ENCODE measurements around the gene KCTD1.

KCTD1 gene

DNA sequence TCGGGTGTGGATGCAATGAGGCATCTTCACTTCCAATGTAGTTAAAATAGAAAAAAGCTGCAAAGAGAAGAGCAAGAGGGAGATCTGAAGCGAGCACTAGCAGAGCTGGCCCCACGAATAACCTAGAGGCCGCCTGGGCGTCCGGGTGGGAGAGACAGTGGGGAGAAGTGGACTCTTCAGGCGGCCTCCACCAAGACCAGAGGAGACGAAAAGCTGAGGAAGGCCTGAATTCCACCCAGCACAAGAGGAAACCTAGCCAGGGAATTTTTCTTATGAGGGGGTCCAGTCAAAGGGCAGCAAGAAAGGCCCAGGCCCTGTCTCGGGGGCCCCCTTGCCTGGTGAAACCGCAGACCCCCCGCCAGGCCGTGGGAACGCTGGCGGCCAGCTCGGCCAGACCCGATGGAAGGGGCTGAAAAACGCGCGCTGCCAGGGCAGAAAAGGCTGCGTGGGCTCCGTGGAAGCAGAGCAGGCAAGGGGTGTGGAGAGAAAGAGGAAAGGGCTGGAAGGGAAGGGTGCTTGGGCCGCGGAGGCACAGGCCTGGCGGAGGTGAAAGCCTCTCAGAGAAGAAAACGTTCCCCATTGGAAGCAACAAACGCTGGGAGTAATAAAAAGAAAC, 69.2 kb downstream of the KCTD1 start:
- no peak overlapping the region for H3K27ac ChIP-seq
- TF ChIP-seq, protein P1, sequence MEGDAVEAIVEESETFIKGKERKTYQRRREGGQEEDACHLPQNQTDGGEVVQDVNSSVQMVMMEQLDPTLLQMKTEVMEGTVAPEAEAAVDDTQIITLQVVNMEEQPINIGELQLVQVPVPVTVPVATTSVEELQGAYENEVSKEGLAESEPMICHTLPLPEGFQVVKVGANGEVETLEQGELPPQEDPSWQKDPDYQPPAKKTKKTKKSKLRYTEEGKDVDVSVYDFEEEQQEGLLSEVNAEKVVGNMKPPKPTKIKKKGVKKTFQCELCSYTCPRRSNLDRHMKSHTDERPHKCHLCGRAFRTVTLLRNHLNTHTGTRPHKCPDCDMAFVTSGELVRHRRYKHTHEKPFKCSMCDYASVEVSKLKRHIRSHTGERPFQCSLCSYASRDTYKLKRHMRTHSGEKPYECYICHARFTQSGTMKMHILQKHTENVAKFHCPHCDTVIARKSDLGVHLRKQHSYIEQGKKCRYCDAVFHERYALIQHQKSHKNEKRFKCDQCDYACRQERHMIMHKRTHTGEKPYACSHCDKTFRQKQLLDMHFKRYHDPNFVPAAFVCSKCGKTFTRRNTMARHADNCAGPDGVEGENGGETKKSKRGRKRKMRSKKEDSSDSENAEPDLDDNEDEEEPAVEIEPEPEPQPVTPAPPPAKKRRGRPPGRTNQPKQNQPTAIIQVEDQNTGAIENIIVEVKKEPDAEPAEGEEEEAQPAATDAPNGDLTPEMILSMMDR (conservative IDR thresholded peaks at IDR 0.05): no peak
- TF ChIP-seq ZFX (IDR thresholded peaks at IDR 0.05): no peak

DNA sequence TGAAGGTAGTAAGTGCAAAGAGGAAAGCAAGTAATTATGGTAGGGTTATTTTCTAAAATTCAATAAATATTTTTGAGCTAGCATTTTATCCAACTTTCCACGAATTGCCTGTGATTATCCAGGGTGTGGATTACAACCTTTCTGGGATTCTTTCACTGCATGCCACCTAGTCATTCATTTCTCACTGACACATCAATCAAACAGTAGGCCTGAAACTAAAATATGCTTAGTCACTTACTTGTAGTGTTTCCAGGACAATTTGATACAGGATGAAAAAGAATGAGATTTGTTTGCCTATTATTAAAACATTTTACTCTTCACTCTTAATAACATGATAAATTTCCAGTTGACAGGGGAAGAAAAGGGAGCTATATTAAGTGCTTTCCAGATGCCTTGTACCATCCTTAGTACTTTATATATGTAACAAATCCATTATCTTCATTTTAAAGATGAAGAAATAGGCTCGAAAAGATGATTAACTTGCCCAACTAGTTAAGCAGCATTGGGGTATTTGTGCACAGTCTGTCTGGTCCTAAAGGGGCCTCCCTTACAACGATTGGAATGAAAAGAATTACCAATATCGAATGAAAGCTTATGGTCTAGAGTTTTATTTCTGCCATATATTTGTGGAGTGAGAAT, 70.4 kb downstream of the KCTD1 start:
- H3K27ac ChIP-seq: no peak overlapping the region
- TF ChIP-seq, protein P1 (conservative IDR thresholded peaks at IDR 0.05): no peak
- TF ChIP-seq ZFX (IDR thresholded peaks at IDR 0.05): no peak

DNA sequence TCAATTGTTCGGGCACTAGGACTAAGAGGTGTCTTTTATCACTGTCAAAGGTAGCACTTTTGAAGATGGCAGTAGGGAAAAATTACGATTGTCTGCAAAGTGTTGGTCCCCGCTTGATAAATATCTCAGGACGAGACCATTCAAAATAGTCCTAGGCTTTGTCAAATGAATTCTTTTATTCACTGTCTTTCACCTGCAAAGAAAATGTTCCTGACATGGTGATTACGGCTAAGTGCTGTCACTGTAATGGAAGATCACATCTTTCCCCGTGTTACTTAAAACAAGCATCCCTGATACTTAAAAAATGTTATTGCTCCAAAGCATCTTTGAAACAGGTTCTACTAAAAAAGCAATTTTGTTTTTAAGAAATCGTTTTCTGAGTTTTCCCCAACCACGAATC, 71.7 kb downstream of the KCTD1 start:
- no peak for TF ChIP-seq ZFX (IDR thresholded peaks at IDR 0.05)
- TF ChIP-seq, protein P1 (conservative IDR thresholded peaks at IDR 0.05): no peak
- no peak overlapping the region for H3K27ac ChIP-seq

DNA sequence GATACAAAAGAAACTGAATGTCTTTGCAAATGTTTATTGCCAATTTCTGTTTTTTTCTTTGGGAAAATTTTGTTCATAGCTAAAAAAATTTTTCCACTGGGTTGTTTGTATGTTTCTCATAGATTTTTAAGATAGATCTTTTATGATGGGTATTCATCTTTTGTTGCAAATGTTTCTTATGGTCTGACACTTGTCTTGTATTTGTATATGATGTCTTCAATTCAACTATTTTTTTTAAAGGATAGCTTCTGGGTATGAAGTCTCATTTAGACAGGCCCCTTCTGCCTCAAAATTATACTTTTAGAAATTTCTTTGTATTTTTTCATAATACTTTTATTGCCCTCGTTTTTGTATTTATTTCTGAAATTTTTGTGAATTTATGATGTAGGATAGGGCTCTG, 73.8 kb downstream of the KCTD1 start:
- H3K27ac ChIP-seq: no peak overlapping the region
- TF ChIP-seq ZFX (IDR thresholded peaks at IDR 0.05): no peak
- TF ChIP-seq, protein P1 (conservative IDR thresholded peaks at IDR 0.05): no peak

DNA sequence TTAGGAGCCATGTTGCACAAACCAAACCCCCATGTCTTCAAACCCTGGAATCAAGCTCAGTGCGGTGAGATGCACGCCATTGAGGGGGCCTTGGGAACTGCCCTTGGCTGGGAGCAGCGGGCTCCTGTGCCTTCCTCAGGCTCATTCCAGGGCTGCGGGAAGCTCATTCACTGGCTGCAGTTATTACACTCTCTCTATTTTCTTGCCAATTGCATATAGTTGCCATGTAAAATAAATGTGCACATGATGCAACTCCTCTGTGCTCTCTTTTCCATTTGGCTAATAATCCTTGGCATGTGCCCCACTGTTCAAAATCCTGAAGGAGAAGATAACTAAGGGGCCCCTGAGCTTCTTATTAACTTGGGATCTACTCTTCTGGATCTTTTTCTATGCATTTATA, 74.7 kb downstream of the KCTD1 start:
- TF ChIP-seq, protein P1 (conservative IDR thresholded peaks at IDR 0.05): no peak
- TF ChIP-seq ZFX (IDR thresholded peaks at IDR 0.05): no peak
- H3K27ac ChIP-seq: no peak overlapping the region

DNA sequence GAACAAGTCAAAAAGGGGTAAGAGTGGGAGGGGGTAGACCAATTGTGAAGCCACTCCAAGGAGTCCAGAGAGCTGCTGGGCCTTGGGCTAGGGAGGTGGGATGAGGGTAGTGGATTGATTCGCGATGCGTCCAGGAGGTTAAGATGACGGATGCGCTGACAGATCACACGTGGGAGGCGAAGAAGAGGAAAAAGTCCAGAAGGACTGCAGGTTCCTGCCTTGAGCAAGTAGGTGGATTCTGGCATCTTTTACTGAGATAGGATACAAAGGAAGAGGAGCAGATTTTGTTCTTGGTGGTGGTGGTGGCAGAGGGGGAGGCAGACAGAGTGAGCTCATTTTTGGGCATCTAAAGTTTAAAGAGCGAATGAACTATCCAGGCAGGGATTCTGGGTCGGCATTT, 76.5 kb downstream of the KCTD1 start:
- TF ChIP-seq ZFX (IDR thresholded peaks at IDR 0.05): no peak
- TF ChIP-seq, protein P1 (conservative IDR thresholded peaks at IDR 0.05): no peak
- H3K27ac ChIP-seq: no peak overlapping the region

DNA sequence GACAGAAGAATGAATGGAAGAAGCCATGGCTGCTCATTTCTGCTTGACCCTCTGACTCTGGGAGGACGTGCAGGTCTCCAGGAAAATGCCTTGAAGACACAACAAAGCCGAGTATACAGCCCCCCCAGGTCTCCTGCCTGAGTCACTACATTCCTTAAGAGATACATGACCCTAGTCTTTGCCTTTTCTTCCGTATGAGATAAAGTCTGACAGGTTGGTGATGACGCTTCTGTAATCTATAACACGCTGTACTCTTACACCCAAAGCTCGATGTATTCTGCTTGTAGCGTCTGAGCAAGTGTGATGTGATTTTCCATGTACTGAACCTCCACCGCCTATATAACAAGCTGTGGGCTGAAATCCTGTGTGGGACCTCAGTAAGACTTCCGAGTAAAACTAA, 77.3 kb downstream of the KCTD1 start:
- TF ChIP-seq ZFX (IDR thresholded peaks at IDR 0.05): no peak
- TF ChIP-seq, protein P1 (conservative IDR thresholded peaks at IDR 0.05): no peak
- H3K27ac ChIP-seq: no peak overlapping the region
